HepG2 (cell line): ENCODE results near the gene PLCB2. TPM values are rescaled to one million over a fixed set of nuclear protein-coding genes. Genes with fewer than 3 reads are reported as not detected.
A peak's percentile ranks its signal among the peaks of the same experiment; 100 is the strongest.

Experiments
- CHCHD3 ChIP-seq: sonication (generic); formaldehyde crosslinking; IDR thresholded peaks from 2 replicates; pipeline ENCODE4 v1.8.0; 2022; ENCODE audit warnings: mild to moderate bottlenecking, missing genetic modification reagents, moderate library complexity
- GATAD1 ChIP-seq: IDR thresholded peaks from 2 replicates; pipeline ENCODE4 v1.6.1; 2016; ENCODE audit warnings: missing genetic modification reagents, missing compliant biosample characterization
- HOMEZ ChIP-seq: IDR thresholded peaks from 2 replicates; pipeline ENCODE4 v1.6.1; 2016; ENCODE audit warnings: low read depth
- KDM1A ChIP-seq: IDR thresholded peaks from 2 replicates; pipeline ENCODE4 v1.6.1; 2016; ENCODE audit warnings: missing compliant biosample characterization
- KDM5B ChIP-seq: sonication (generic); formaldehyde crosslinking; IDR thresholded peaks from 2 replicates; pipeline ENCODE4 v1.4.0; 2020; ENCODE audit warnings: missing genetic modification reagents, mild to moderate bottlenecking, borderline replicate concordance
- MED13 ChIP-seq: sonication (generic); formaldehyde crosslinking; IDR thresholded peaks from 2 replicates; pipeline ENCODE4 v1.5.0; 2020; ENCODE audit warnings: missing genetic modification reagents
- NFATC3 ChIP-seq: sonication (generic); formaldehyde crosslinking; IDR thresholded peaks from 2 replicates; pipeline ENCODE4 v1.5.1; 2020; ENCODE audit warnings: mild to moderate bottlenecking, missing genetic modification reagents
- NFRKB ChIP-seq: fragments of 450-650 bp; IDR thresholded peaks from 2 replicates; pipeline ENCODE4 v1.6.1; 2017
- RBFOX2 ChIP-seq: fragments of 200-400 bp; formaldehyde crosslinking; IDR thresholded peaks from 2 replicates; pipeline ENCODE4 v1.6.1; 2017; ENCODE audit warnings: low read depth, mild to moderate bottlenecking, low read length
- RXRB ChIP-seq: IDR thresholded peaks from 2 replicates; pipeline ENCODE4 v1.6.1; 2016; ENCODE audit warnings: borderline replicate concordance, missing genetic modification reagents, missing compliant biosample characterization
- TFE3 ChIP-seq: IDR thresholded peaks from 2 replicates; pipeline ENCODE4 v1.6.1; 2016
- ZBTB33 ChIP-seq: sonication (generic); formaldehyde crosslinking; IDR thresholded peaks from 2 replicates; pipeline ENCODE4 v1.4.0; 2020; ENCODE audit warnings: missing genetic modification reagents
- ZFX ChIP-seq: sonication (generic); formaldehyde crosslinking; IDR thresholded peaks from 2 replicates; pipeline ENCODE4 v1.4.0; 2020; ENCODE audit warnings: mild to moderate bottlenecking, low read depth, missing genetic modification reagents, moderate library complexity
- ZNF12 ChIP-seq: sonication (generic); formaldehyde crosslinking; IDR thresholded peaks from 2 replicates; pipeline ENCODE4 v1.5.0; 2020; ENCODE audit warnings: missing genetic modification reagents
- ZNF143 ChIP-seq: sonication (generic); formaldehyde crosslinking; IDR thresholded peaks from 2 replicates; pipeline ENCODE4 v1.4.0; 2020; ENCODE audit warnings: missing genetic modification reagents
- ZNF501 ChIP-seq: sonication (generic); formaldehyde crosslinking; IDR thresholded peaks from 2 replicates; pipeline ENCODE4 v1.5.1; 2020; ENCODE audit warnings: mild to moderate bottlenecking, moderate library complexity, missing genetic modification reagents
- ZNF605 ChIP-seq: sonication (generic); formaldehyde crosslinking; IDR thresholded peaks from 2 replicates; pipeline ENCODE4 v1.8.0; 2022; ENCODE audit warnings: mild to moderate bottlenecking, missing genetic modification reagents
- polyA plus RNA-seq, 8 experiments: library from polyadenylated mRNA; depleted of rRNA in 3 of 8; stranded (reverse) in 7 of 8; unstranded in 1 of 8; fragments of >200 nt; fragmentation: Illumina TruSeq in 4 of 8; extraction: Trizol in 4 of 8; gene quantifications; 2 replicates each; pipeline versions ENCODE4 v1.2.1 to v1.2.3, GENCODE V29; 2011 to 2016; ENCODE audit warnings: low read depth in 4 of 8, missing spikeins in 1 of 8, mixed read lengths in 1 of 8; ENCODE audit not compliant: insufficient read depth in 1 of 8
- total RNA-seq, 5 experiments: library from RNA; depleted of rRNA; stranded (reverse); fragments of >200 nt; fragmentation: Illumina TruSeq; extraction: Trizol; gene quantifications; 2 replicates each; pipeline ENCODE4 v1.2.3, GENCODE V29; 2016; ENCODE audit warnings: low read depth in 1 of 5
- TF ChIP-seq, protein P1 (sequence below): sonication (generic); formaldehyde crosslinking; IDR thresholded peaks from 2 replicates; pipeline ENCODE4 v1.4.0; 2020; ENCODE audit warnings: missing genetic modification reagents
- TF ChIP-seq, protein P2 (sequence below): IDR thresholded peaks from 2 replicates; pipeline ENCODE4 v1.4.0; 2020; ENCODE audit warnings: mild to moderate bottlenecking, missing genetic modification reagents

PLCB2 gene
- total and polyA plus RNA-seq, 2 of the 13 experiments (the other 11 are each of a cell fraction or from before 2014, with no cell fraction given), result 0.11 TPM; not detected in 1

DNA sequence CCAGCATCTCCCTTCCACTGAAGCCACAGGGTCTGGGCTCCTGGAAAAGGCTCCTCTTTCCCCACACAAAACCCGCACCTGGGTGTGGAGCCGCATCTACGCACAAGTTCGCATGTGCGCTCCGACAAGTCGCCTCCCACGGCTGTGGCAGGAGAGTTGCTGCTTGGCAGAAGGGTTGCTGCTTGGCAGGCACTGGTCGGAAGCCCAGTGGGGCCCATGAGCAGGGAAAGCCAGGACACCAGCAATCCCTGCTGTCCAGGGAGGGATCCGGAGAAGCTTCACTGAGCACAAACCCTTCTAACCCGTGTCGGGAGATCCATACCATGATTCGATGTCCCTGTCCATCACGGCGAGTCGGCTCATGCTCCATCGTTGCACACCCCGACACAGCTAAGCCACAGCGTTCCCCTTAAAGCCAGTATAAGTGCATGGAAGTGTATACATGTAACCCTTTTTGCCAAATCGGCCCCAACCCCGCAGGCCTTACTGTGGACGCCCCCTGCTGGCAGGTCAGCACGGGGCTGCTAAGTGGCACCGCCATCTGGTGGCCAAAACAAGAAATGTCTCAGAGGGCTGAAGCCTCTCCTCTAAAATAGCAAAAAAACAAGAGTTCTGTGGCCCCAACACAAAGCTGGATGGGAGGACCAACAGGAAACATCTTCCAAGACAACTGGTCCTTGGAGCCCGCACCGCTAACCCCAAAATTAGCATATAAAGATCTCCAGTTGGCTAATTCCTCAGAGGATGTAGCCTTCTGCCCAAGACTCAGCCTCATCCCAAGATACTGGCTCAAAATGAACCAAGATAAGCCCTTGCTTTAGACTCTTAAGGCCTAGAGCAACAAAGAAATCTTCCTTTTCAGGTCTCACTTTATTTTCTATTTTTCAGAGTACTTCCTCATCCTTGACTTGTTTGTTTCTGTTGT, 33.1 kb downstream of the PLCB2 start (continued):
- peak; percentile 53; the same call in 1 of the 2 replicates for TF ChIP-seq GATAD1 (CRISPR knock-in tag)
- peak; percentile 55; the same call in 1 of the 2 replicates for TF ChIP-seq ZNF501 (CRISPR knock-in tag)
- TF ChIP-seq ZNF605 (CRISPR knock-in tag), result peak; percentile 46; the same call in 1 of the 2 replicates
- TF ChIP-seq NFRKB, result no peak
- 0 out of 2 replicates have a peak, but pooled peaks have one; percentile 27 for TF ChIP-seq HOMEZ
- TF ChIP-seq ZBTB33, result peak; percentile 62; the same call in 1 of the 2 replicates
- no peak for TF ChIP-seq RBFOX2
- peak; percentile 44; the same call in 1 of the 2 replicates for TF ChIP-seq KDM5B
- no peak for TF ChIP-seq MED13 (CRISPR knock-in tag)
- peak; percentile 66; the same call in 1 of the 2 replicates for TF ChIP-seq ZNF12 (CRISPR knock-in tag)
- TF ChIP-seq, protein P1, sequence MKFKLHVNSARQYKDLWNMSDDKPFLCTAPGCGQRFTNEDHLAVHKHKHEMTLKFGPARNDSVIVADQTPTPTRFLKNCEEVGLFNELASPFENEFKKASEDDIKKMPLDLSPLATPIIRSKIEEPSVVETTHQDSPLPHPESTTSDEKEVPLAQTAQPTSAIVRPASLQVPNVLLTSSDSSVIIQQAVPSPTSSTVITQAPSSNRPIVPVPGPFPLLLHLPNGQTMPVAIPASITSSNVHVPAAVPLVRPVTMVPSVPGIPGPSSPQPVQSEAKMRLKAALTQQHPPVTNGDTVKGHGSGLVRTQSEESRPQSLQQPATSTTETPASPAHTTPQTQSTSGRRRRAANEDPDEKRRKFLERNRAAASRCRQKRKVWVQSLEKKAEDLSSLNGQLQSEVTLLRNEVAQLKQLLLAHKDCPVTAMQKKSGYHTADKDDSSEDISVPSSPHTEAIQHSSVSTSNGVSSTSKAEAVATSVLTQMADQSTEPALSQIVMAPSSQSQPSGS (CRISPR knock-in tag), result peak; percentile 47; the same call in 1 of the 2 replicates
- TF ChIP-seq RXRB (CRISPR knock-in tag), result peak; percentile 48; the same call in 1 of the 2 replicates
- TF ChIP-seq ZNF143 (CRISPR knock-in tag), result no peak
- TF ChIP-seq, protein P2, sequence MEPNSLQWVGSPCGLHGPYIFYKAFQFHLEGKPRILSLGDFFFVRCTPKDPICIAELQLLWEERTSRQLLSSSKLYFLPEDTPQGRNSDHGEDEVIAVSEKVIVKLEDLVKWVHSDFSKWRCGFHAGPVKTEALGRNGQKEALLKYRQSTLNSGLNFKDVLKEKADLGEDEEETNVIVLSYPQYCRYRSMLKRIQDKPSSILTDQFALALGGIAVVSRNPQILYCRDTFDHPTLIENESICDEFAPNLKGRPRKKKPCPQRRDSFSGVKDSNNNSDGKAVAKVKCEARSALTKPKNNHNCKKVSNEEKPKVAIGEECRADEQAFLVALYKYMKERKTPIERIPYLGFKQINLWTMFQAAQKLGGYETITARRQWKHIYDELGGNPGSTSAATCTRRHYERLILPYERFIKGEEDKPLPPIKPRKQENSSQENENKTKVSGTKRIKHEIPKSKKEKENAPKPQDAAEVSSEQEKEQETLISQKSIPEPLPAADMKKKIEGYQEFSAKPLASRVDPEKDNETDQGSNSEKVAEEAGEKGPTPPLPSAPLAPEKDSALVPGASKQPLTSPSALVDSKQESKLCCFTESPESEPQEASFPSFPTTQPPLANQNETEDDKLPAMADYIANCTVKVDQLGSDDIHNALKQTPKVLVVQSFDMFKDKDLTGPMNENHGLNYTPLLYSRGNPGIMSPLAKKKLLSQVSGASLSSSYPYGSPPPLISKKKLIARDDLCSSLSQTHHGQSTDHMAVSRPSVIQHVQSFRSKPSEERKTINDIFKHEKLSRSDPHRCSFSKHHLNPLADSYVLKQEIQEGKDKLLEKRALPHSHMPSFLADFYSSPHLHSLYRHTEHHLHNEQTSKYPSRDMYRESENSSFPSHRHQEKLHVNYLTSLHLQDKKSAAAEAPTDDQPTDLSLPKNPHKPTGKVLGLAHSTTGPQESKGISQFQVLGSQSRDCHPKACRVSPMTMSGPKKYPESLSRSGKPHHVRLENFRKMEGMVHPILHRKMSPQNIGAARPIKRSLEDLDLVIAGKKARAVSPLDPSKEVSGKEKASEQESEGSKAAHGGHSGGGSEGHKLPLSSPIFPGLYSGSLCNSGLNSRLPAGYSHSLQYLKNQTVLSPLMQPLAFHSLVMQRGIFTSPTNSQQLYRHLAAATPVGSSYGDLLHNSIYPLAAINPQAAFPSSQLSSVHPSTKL (CRISPR knock-in tag), result peak; percentile 41; the same call in 1 of the 2 replicates
- no peak for TF ChIP-seq NFATC3
- 0 out of 2 replicates have a peak, but pooled peaks have one; percentile 31 for TF ChIP-seq TFE3 (CRISPR knock-in tag)
- peak; percentile 74 for TF ChIP-seq ZFX (CRISPR knock-in tag)
- TF ChIP-seq KDM1A (CRISPR knock-in tag), result no peak
- TF ChIP-seq CHCHD3 (CRISPR knock-in tag), result no peak
